OCI-LY7 (cell line): ENCODE data around the gene MADD. TPM values are rescaled to one million over a fixed set of nuclear protein-coding genes. Genes with fewer than 3 reads are reported as not detected.

Experiments
- BruUV-seq: library from RNA; stranded (reverse); fragments of 400-500 nt; replicated peaks from 2 replicates; lab custom pipeline; 2021; lab: Mats Ljungman, UMichigan
- CTCF ChIA-PET: fragments of 300-600 bp; sonication (Branson Sonifier 250); formaldehyde crosslinking; loops from one replicate; lab custom pipeline; 2022; ENCODE audit warnings: antibody characterized with exemption; ENCODE audit not compliant: unreplicated experiment; lab: Charles Lee
- POLR2A ChIA-PET: fragments of 300-600 bp; sonication (Branson Sonifier 250); formaldehyde crosslinking; loops from one replicate; lab custom pipeline; 2022; ENCODE audit warnings: antibody characterized with exemption; lab: Charles Lee
- DNase-seq: peaks from one replicate; pipeline ENCODE4 v3.0.0-alpha.2; 2015; ENCODE audit warnings: low spot score
- H2AFZ ChIP-seq: fragments of 200-600 bp; sonication (generic), shearing (Covaris generic); 2 replicates; pipeline ENCODE4 v1.6.1; 2014; ENCODE audit warnings: mild to moderate bottlenecking, antibody characterized with exemption, low read length, moderate library complexity
- H3K27ac ChIP-seq: fragments of 200-600 bp; sonication (generic); 2 replicates; pipeline ENCODE4 v1.5.1; 2014; ENCODE audit warnings: mixed run types, low read depth, mild to moderate bottlenecking, moderate library complexity, low read length, inconsistent platforms; ENCODE audit not compliant: poor library complexity, severe bottlenecking
- H3K36me3 ChIP-seq: fragments of 200-600 bp; sonication (generic); 2 replicates; pipeline ENCODE4 v1.6.1; 2014; ENCODE audit warnings: mild to moderate bottlenecking, antibody characterized with exemption, low read length, moderate library complexity, mixed read lengths; ENCODE audit not compliant: insufficient read depth
- H3K4me1 ChIP-seq: fragments of 200-600 bp; sonication (generic); 2 replicates; pipeline ENCODE4 v1.5.1; 2014; ENCODE audit warnings: mild to moderate bottlenecking, low read length; ENCODE audit not compliant: insufficient read depth, poor library complexity, severe bottlenecking
- H3K4me2 ChIP-seq: fragments of 200-600 bp; sonication (generic); 2 replicates; pipeline ENCODE4 v1.6.1; 2014; ENCODE audit warnings: mild to moderate bottlenecking, low read length
- H3K4me3 ChIP-seq: fragments of 200-600 bp; sonication (generic); 2 replicates; pipeline ENCODE4 v1.5.1; 2014; ENCODE audit warnings: mild to moderate bottlenecking, low read depth, low read length; ENCODE audit not compliant: poor library complexity, severe bottlenecking
- H3K79me2 ChIP-seq: fragments of 200-600 bp; sonication (generic); 2 replicates; pipeline ENCODE4 v1.6.1; 2016; ENCODE audit warnings: low read depth, mild to moderate bottlenecking, low read length, moderate library complexity, mixed read lengths; ENCODE audit not compliant: insufficient read depth
- H3K9me2 ChIP-seq: fragments of 200-600 bp; sonication (generic); 2 replicates; pipeline ENCODE4 v1.6.1; 2016; ENCODE audit warnings: mild to moderate bottlenecking, low read length, mixed read lengths; ENCODE audit not compliant: insufficient read depth
- H3K9me3 ChIP-seq: fragments of 200-600 bp; sonication (generic); 2 replicates; pipeline ENCODE4 v1.6.1; 2014; ENCODE audit warnings: mild to moderate bottlenecking, mixed run types, low read length, mixed read lengths
- H4K20me1 ChIP-seq: fragments of 200-600 bp; sonication (generic); 2 replicates; pipeline ENCODE4 v1.6.1; 2014; ENCODE audit warnings: mild to moderate bottlenecking, antibody characterized with exemption, low read length, moderate library complexity, mixed read lengths; ENCODE audit not compliant: insufficient read depth
- EZH2phosphoT487 ChIP-seq: fragments of 200-600 bp; sonication (generic); IDR thresholded peaks from 2 replicates; pipeline ENCODE4 v1.6.1; 2018; ENCODE audit warnings: low read depth, borderline replicate concordance, mild to moderate bottlenecking, mixed run types, antibody characterized with exemption, low read length, moderate library complexity, mixed read lengths
- intact Hi-C: fragments of 100-400 bp; cut with micrococcal nuclease; formaldehyde crosslinking; loops from one replicate; pipeline ENCODE4 v1.10.0; 2022; ENCODE audit not compliant: unreplicated experiment
- total RNA-seq, 2 experiments: library from RNA; depleted of rRNA in 1 of 2; stranded (reverse); fragments of >200 nt in 1 of 2; shearing (Covaris generic) in 1 of 2; gene quantifications; 2 replicates each; pipeline ENCODE4 v1.2.3, GENCODE V29; 2014 to 2022
- TF ChIP-seq, protein P1 (sequence below): fragments of 200-600 bp; sonication (generic); conservative IDR thresholded peaks from 2 replicates; pipeline ENCODE4 v1.5.1; 2014; ENCODE audit warnings: mild to moderate bottlenecking, antibody characterized with exemption, low read length, moderate library complexity, mixed read lengths

Gene MADD
- total RNA-seq, 2 experiments from 2014 or later: 32.1 to 47.8 TPM

DNA sequence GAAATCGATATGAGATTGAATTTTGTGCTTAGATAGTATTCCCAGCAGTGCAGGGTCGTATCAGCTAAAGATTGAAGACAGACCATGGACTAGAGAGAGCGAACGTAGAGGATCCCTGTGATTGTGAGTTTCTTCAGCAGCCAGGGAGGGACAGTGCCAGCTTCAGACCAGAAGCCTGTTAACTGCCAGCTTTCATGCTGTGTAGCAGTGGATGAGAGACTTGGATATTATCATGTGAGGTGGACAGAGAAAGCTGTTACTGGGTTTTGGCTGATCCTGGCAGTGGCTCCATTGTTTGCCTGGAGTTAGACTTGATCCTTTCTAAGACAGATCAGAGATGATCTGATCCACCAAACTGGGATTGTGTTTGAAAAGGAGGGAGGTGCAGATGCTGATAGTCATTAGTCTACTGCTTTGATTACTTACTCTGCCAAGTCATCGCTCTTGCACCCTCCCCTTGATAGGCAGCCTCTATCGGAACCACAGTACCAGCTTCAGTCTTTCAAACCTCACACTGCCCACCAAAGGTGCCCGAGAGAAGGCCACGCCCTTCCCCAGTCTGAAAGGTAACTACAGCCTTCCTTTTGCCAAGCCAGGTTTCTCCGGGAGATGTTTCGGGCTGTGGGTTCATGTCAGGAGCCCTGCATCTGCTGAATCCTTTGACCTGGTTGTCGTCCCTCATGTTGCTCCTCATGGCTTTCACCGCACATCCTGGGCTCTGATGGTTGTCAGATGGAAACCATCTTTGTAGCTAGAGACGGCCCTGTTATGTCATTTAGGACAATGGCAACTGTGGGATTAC lies 16.2 kb downstream of the MADD start:
- DNase-seq: no peak
- ChIA-PET CTCF (no interaction called here), POLR2A (no interaction called here)
- Histone ChIP-seq H3K9me2 (no peaks in the 10 kb centered on the region), H3K79me2 (no peaks in the 10 kb centered on the region), H3K36me3 (peaks cover 97% of the 10 kb centered on the region), H4K20me1 (no peaks in the 10 kb centered on the region), H3K27ac (no peak overlapping the region), H3K4me1 (no peaks in the 10 kb centered on the region), H3K9me3 (no peaks in the 10 kb centered on the region), H3K4me3 (no peak overlapping the region), H2AFZ (no peak overlapping the region), H3K4me2 (no peak overlapping the region)
- BruUV-seq: no TSS peak
- no peak for TF ChIP-seq EZH2phosphoT487
- TF ChIP-seq, protein P1, sequence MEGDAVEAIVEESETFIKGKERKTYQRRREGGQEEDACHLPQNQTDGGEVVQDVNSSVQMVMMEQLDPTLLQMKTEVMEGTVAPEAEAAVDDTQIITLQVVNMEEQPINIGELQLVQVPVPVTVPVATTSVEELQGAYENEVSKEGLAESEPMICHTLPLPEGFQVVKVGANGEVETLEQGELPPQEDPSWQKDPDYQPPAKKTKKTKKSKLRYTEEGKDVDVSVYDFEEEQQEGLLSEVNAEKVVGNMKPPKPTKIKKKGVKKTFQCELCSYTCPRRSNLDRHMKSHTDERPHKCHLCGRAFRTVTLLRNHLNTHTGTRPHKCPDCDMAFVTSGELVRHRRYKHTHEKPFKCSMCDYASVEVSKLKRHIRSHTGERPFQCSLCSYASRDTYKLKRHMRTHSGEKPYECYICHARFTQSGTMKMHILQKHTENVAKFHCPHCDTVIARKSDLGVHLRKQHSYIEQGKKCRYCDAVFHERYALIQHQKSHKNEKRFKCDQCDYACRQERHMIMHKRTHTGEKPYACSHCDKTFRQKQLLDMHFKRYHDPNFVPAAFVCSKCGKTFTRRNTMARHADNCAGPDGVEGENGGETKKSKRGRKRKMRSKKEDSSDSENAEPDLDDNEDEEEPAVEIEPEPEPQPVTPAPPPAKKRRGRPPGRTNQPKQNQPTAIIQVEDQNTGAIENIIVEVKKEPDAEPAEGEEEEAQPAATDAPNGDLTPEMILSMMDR: no peak
- intact Hi-C loops: no loop called here

DNA sequence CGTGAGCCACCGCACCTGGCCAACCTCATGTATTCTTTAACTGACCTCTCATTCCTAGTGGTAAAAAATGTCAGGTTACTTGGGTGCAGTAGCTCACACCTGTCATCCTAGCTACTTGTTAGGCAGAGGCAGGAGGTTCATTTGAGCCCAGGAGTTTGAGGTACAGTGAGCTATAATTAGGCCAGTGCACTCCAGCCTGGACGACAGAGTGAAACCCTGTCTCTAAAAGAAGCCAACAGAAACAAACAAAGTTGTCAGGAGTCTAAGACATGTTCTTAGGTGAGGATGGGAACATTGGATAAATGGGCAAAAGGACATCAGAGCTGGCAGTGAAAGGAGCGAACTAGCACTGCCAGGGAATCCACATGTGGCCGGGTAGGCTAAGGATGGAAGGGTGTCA lies 18.1 kb downstream of the MADD start:
- H3K79me2 ChIP-seq: no peaks in the 10 kb centered on the region
- H3K4me1 ChIP-seq: no peaks in the 10 kb centered on the region
- no peak overlapping the region for H3K27ac ChIP-seq
- intact Hi-C loops: no loop called here
- no peak for TF ChIP-seq EZH2phosphoT487
- TF ChIP-seq, protein P1: no peak
- peaks cover 99% of the 10 kb centered on the region for H3K36me3 ChIP-seq
- H4K20me1 ChIP-seq: no peaks in the 10 kb centered on the region
- H3K4me3 ChIP-seq: no peak overlapping the region
- BruUV-seq: no TSS peak
- ChIA-PET CTCF (no interaction called here), POLR2A (interaction anchor here (0.9 kb wide), 1 partner anchor 33 kb away, joined by 3 read pairs; no protein-coding TSS in a partner anchor)
- H2AFZ ChIP-seq: no peak overlapping the region
- no peak overlapping the region for H3K4me2 ChIP-seq
- no peaks in the 10 kb centered on the region for H3K9me2 ChIP-seq
- H3K9me3 ChIP-seq: no peaks in the 10 kb centered on the region
- no peak for DNase-seq

DNA sequence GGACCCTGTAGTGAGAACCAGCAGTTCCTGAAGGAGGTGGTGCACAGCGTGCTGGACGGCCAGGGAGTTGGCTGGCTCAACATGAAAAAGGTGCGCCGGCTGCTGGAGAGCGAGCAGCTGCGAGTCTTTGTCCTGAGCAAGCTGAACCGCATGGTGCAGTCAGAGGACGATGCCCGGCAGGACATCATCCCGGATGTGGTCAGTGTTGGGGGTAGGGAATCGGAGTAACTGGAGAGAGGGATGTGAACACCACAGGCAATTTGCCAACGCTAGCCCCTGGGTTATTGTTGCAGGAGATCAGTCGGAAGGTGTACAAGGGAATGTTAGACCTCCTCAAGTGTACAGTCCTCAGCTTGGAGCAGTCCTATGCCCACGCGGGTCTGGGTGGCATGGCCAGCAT lies 19.9 kb downstream of the MADD start:
- H3K9me2 ChIP-seq: no peaks in the 10 kb centered on the region
- no peak overlapping the region for H3K27ac ChIP-seq
- no peaks in the 10 kb centered on the region for H3K4me1 ChIP-seq
- no peak overlapping the region for H3K4me3 ChIP-seq
- CTCF ChIA-PET: no interaction called here
- POLR2A ChIA-PET: interaction anchor here (0.5 kb wide), 1 partner anchor 62 kb away, joined by 4 read pairs; no protein-coding TSS in a partner anchor
- no peak overlapping the region for H3K4me2 ChIP-seq
- no TSS peak for BruUV-seq
- TF ChIP-seq, protein P1: no peak
- TF ChIP-seq EZH2phosphoT487: no peak
- H3K79me2 ChIP-seq: no peaks in the 10 kb centered on the region
- no peaks in the 10 kb centered on the region for H3K9me3 ChIP-seq
- peaks cover 92% of the 10 kb centered on the region for H3K36me3 ChIP-seq
- H2AFZ ChIP-seq: no peak overlapping the region
- intact Hi-C loops: no loop called here
- no peak for DNase-seq
- H4K20me1 ChIP-seq: no peaks in the 10 kb centered on the region
